Endothelial cell of umbilical vein (primary cell): Measurements from ENCODE around the gene DCHS1. TPM values are rescaled to one million over a fixed set of nuclear protein-coding genes. Genes with fewer than 3 reads are reported as not detected.

Source experiments
- BruUV-seq: library from RNA; stranded (reverse); fragments of 400-500 nt; replicated peaks from 2 replicates; lab custom pipeline; 2021; lab: Mats Ljungman, UMichigan
- CTCF ChIA-PET: fragments of 300-600, 350-600 bp; sonication (Branson Sonifier 250); formaldehyde crosslinking; loops from one replicate; lab custom pipeline; 2021; ENCODE audit warnings: antibody characterized with exemption, inconsistent platforms; lab: Charles Lee
- POLR2A ChIA-PET: fragments of 300-600, 350-600 bp; sonication (Branson Sonifier 250); formaldehyde crosslinking; loops from one replicate; lab custom pipeline; 2021; ENCODE audit warnings: antibody characterized with exemption, inconsistent platforms; lab: Charles Lee
- DNase-seq: peaks from one replicate; pipeline ENCODE4 v3.0.0-alpha.2; 2011; ENCODE audit warnings: low read depth, low spot score
- FAIRE-seq: peaks from 2 replicates; lab custom pipeline; 2011; peaks lifted over from hg19 to GRCh38; lab: Jason Lieb, UNC
- H2AFZ ChIP-seq: 2 replicates; pipeline ENCODE4 v1.6.0; 2012; ENCODE audit warnings: low read depth, low read length, control low read depth, inconsistent platforms
- H3K27ac ChIP-seq: 2 replicates; pipeline ENCODE4 v1.5.1; 2011; ENCODE audit warnings: low read depth, mild to moderate bottlenecking, control low read depth, low read length, moderate library complexity; ENCODE audit not compliant: insufficient read depth
- H3K27me3 ChIP-seq, 2 experiments: 2 replicates each; pipeline versions ENCODE4 v1.6.0 to v1.6.1; 2011; ENCODE audit warnings: low read length in 2 of 2, mixed read lengths in 1 of 2; ENCODE audit not compliant: control insufficient read depth in 2 of 2, insufficient read depth in 2 of 2
- H3K36me3 ChIP-seq, 2 experiments: 2 replicates in 1 of 2; 3 replicates in 1 of 2; pipeline ENCODE4 v1.5.1; 2011; ENCODE audit warnings: low read length in 2 of 2, mild to moderate bottlenecking in 1 of 2, moderate library complexity in 1 of 2; ENCODE audit not compliant: control insufficient read depth in 2 of 2, insufficient read depth in 2 of 2; ENCODE audit errors: extremely low read depth in 1 of 2
- H3K4me1 ChIP-seq: 3 replicates; pipeline ENCODE4 v1.5.1; 2011; ENCODE audit warnings: mild to moderate bottlenecking, low read length; ENCODE audit not compliant: control insufficient read depth, insufficient read depth; ENCODE audit errors: extremely low read depth
- H3K4me2 ChIP-seq: 2 replicates; pipeline ENCODE4 v1.6.1; 2011; ENCODE audit warnings: low read length, control low read depth, mixed read lengths; ENCODE audit not compliant: insufficient read depth
- H3K4me3 ChIP-seq, 3 experiments: fragments of 200-600 bp in 1 of 3; sonication (generic), shearing (Covaris generic) in 1 of 3; replicated peaks in 1 of 3; 2 replicates each; pipeline ENCODE4 v1.5.1; 2011 to 2016; ENCODE audit warnings: control low read depth in 3 of 3, low read length in 3 of 3, mild to moderate bottlenecking in 2 of 3, inconsistent platforms in 1 of 3, low read depth in 1 of 3, moderate library complexity in 1 of 3; ENCODE audit not compliant: insufficient read depth in 1 of 3
- H3K79me2 ChIP-seq: 2 replicates; pipeline ENCODE4 v1.6.0; 2012; ENCODE audit warnings: low read length, inconsistent platforms; ENCODE audit not compliant: control insufficient read depth, insufficient read depth
- H3K9ac ChIP-seq: replicated peaks from 2 replicates; pipeline ENCODE3; 2011; ENCODE audit warnings: low read length, control low read depth; ENCODE audit not compliant: insufficient read depth; ENCODE audit errors: extremely low read depth
- H3K9me1 ChIP-seq: replicated peaks from 3 replicates; pipeline ENCODE4 v1.6.0; 2011; ENCODE audit warnings: mild to moderate bottlenecking, low read length; ENCODE audit not compliant: control insufficient read depth, insufficient read depth; ENCODE audit errors: extremely low read depth
- H3K9me3 ChIP-seq: replicated peaks from 2 replicates; pipeline ENCODE4 v1.5.1; 2012; ENCODE audit warnings: low read length, inconsistent platforms; ENCODE audit not compliant: control insufficient read depth, insufficient read depth
- H4K20me1 ChIP-seq: replicated peaks from 2 replicates; pipeline ENCODE3; 2011; ENCODE audit warnings: mild to moderate bottlenecking, low read length; ENCODE audit not compliant: control insufficient read depth, insufficient read depth; ENCODE audit errors: extremely low read depth
- EZH2 ChIP-seq: IDR thresholded peaks from 2 replicates; pipeline ENCODE4 v1.6.1; 2012; ENCODE audit warnings: borderline replicate concordance, low read depth, mild to moderate bottlenecking, moderate library complexity, low read length, inconsistent platforms; ENCODE audit not compliant: severe bottlenecking
- FOS ChIP-seq: IDR thresholded peaks from 2 replicates; pipeline ENCODE4 v1.6.1; 2011; ENCODE audit warnings: mild to moderate bottlenecking, low read length, moderate library complexity, borderline replicate concordance; ENCODE audit not compliant: insufficient read depth
- GATA2 ChIP-seq: IDR thresholded peaks from 2 replicates; pipeline ENCODE4 v1.7.0; 2011; ENCODE audit warnings: low read depth, mild to moderate bottlenecking, moderate library complexity, mixed read lengths, low read length; ENCODE audit not compliant: insufficient read length, insufficient read depth
- JUN ChIP-seq: IDR thresholded peaks from 2 replicates; pipeline ENCODE4 v1.6.1; 2011; ENCODE audit warnings: borderline replicate concordance, low read depth; ENCODE audit not compliant: insufficient read length, insufficient read depth
- MYC ChIP-seq: IDR thresholded peaks from one replicate; pipeline ENCODE4 v1.6.1; 2011; ENCODE audit warnings: mild to moderate bottlenecking, low read depth, low read length
- POLR2A ChIP-seq: IDR thresholded peaks from 2 replicates; pipeline ENCODE4 v1.6.1; 2012; ENCODE audit warnings: low read depth, mild to moderate bottlenecking, control low read depth, low read length
- POLR2AphosphoS5 ChIP-seq: IDR thresholded peaks from 2 replicates; pipeline ENCODE4 v1.6.1; 2012; ENCODE audit warnings: low read depth, mild to moderate bottlenecking, control low read depth, low read length, moderate library complexity; ENCODE audit not compliant: insufficient read depth
- dilution Hi-C: fragments of 300-500 bp; cut with MboI; formaldehyde crosslinking; loops from one replicate; pipeline ENCODE4 v1.15.0; 2019; ENCODE audit warnings: low sequenced_read_pairs; ENCODE audit not compliant: extremely low pct_ligation_motif_present
- intact Hi-C: fragments of 100-400 bp; cut with micrococcal nuclease; formaldehyde crosslinking; loops from one replicate; pipeline ENCODE4 v1.10.0; 2022
- polyA plus RNA-seq, 4 experiments: library from polyadenylated mRNA; depleted of rRNA in 3 of 4; stranded (reverse) in 3 of 4; unstranded in 1 of 4; fragments of >200 nt; gene quantifications; 2 replicates each; pipeline versions ENCODE4 v1.2.1 to v1.2.3, GENCODE V29; 2011 to 2012; ENCODE audit warnings: missing spikeins in 1 of 4
- total RNA-seq: library from RNA; stranded (reverse); gene quantifications from 2 replicates; pipeline ENCODE4 v1.2.3, GENCODE V29; 2021
- TF ChIP-seq, protein P1 (sequence below): IDR thresholded peaks from 2 replicates; pipeline ENCODE4 v1.6.1; 2011; ENCODE audit not compliant: insufficient read depth, insufficient read length
- TF ChIP-seq, protein P2 (sequence below), 2 donors: IDR thresholded peaks; 1 replicate in 1 of 2; 2 replicates in 1 of 2; pipeline ENCODE4 v1.5.1; 2011; ENCODE audit warnings: low read length in 2 of 2, mild to moderate bottlenecking in 2 of 2, moderate library complexity in 2 of 2, control low read depth in 1 of 2, inconsistent platforms in 1 of 2, low read depth in 1 of 2; ENCODE audit not compliant: insufficient read depth in 1 of 2; ENCODE audit errors: extremely low read depth in 1 of 2

DCHS1 gene
- total and polyA plus RNA-seq, 2 donors (not counting 3 experiments of a cell fraction or from before 2014, with no cell fraction given): 56.2 to 73.0 TPM

DNA sequence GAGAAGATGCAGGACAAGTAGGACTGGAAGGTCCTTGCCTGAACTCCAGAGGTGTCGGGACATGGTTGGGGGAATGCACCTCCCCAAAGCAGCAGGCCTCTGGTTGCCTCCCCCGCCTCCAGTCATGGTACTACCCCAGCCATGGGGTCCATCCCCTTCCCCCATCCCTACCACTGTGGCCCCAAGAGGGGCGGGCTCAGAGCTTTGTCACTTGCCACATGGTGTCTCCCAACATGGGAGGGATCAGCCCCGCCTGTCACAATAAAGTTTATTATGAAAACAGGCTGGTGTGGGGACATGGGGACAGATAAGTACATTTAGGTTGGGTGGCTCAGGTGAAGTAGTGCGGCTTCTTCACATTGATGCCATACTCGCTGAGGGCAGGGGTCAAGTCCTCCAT, 45.0 kb downstream of the DCHS1 start:
- Histone ChIP-seq H3K4me3 (no peak overlapping the region), H3K9me3 (no peaks in the 10 kb centered on the region), H3K9ac (no peak overlapping the region), H3K36me3 (peaks cover 33 to 41% of the 10 kb centered on the region in 2 experiments), H4K20me1 (no peaks in the 10 kb centered on the region), H3K4me1 (peaks cover 58% of the 10 kb centered on the region), H3K9me1 (no peaks in the 10 kb centered on the region), H3K79me2 (peaks cover 46% of the 10 kb centered on the region), H3K4me2 (peak overlapping the region; percentile 84), H2AFZ (no peak overlapping the region), H3K27ac (peak overlapping the region; percentile 89), H3K27me3 (no peaks in the 10 kb centered on the region)
- CTCF ChIA-PET: interaction anchor here (2.8 to 4.5 kb wide), 2 partner anchors 73 to 80 kb away, joined by 19 to 43 read pairs; partner anchors contain the start of gene MRPL17
- FAIRE-seq: no peak
- BruUV-seq: no TSS peak
- TF ChIP-seq, protein P1, sequence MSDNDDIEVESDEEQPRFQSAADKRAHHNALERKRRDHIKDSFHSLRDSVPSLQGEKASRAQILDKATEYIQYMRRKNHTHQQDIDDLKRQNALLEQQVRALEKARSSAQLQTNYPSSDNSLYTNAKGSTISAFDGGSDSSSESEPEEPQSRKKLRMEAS: no peak
- TF ChIP-seq GATA2: no peak
- no peak for TF ChIP-seq FOS
- TF ChIP-seq MYC: no peak
- TF ChIP-seq POLR2A: no peak
- TF ChIP-seq EZH2: no peak
- no peak for TF ChIP-seq POLR2AphosphoS5
- no peak for TF ChIP-seq JUN
- TF ChIP-seq, protein P2, sequence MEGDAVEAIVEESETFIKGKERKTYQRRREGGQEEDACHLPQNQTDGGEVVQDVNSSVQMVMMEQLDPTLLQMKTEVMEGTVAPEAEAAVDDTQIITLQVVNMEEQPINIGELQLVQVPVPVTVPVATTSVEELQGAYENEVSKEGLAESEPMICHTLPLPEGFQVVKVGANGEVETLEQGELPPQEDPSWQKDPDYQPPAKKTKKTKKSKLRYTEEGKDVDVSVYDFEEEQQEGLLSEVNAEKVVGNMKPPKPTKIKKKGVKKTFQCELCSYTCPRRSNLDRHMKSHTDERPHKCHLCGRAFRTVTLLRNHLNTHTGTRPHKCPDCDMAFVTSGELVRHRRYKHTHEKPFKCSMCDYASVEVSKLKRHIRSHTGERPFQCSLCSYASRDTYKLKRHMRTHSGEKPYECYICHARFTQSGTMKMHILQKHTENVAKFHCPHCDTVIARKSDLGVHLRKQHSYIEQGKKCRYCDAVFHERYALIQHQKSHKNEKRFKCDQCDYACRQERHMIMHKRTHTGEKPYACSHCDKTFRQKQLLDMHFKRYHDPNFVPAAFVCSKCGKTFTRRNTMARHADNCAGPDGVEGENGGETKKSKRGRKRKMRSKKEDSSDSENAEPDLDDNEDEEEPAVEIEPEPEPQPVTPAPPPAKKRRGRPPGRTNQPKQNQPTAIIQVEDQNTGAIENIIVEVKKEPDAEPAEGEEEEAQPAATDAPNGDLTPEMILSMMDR (IDR thresholded peaks at IDR 0.05; ENCODE audit: extremely low read depth in 1 of 2, insufficient read depth in 1 of 2, low read depth in 1 of 2, low read length in 2 of 2): no peak
- no peak for DNase-seq
- POLR2A ChIA-PET: no interaction called here
- dilution Hi-C loops: no loop called here
- intact Hi-C loops: no loop called here
